Transverse colon (tissue), 4 donors: ENCODE results near the gene MBNL1.

ENCODE experiments used
- CTCF ChIP-seq, 5 experiments: fragments of 200-600 bp in 3 of 5; fragments of 450-650 bp in 2 of 5; sonication (generic) in 3 of 5; IDR thresholded peaks; 1 replicate in 2 of 5; 2 replicates in 3 of 5; pipeline ENCODE4 v1.5.1; 2016 to 2017; ENCODE audit warnings: antibody characterized with exemption in 5 of 5, inconsistent platforms in 3 of 5, mild to moderate bottlenecking in 2 of 5, moderate library complexity in 1 of 5
- EP300 ChIP-seq: sonication (generic); formaldehyde crosslinking; IDR thresholded peaks from one replicate; pipeline ENCODE4 v1.6.1; 2017; ENCODE audit warnings: antibody characterized with exemption, low read depth
- POLR2A ChIP-seq: fragments of 450-650 bp; IDR thresholded peaks from one replicate; pipeline ENCODE4 v1.6.1; 2016; ENCODE audit warnings: antibody characterized with exemption, mild to moderate bottlenecking, moderate library complexity
- POLR2AphosphoS5 ChIP-seq, 3 donors: sonication (generic); formaldehyde crosslinking; IDR thresholded peaks; one replicate each; pipeline ENCODE4 v1.6.1; 2016; ENCODE audit warnings: antibody characterized with exemption in 3 of 3

- TF ChIP-seq POLR2A (no peak), CTCF (IDR thresholded peaks at IDR 0.05) (no peak), POLR2AphosphoS5 (IDR thresholded peaks at IDR 0.05) (peak; percentile 46 to 67 (median 58)), EP300 (no peak)
Measured at GRCh38 chr3:152385761-152386160, 117.0 kb downstream of the MBNL1 start.
